HCT116 (cell line): ENCODE results near the gene FRZB. TPM values are rescaled to one million over a fixed set of nuclear protein-coding genes. Genes with fewer than 3 reads are reported as not detected.

Source experiments
- ATAC-seq: fragments of 200-7000 bp; cut with Tn5 transposase; 2 replicates; pipeline ENCODE4 v1.9.1; 2020; ENCODE audit warnings: mild to moderate bottlenecking, moderate library complexity
- BruUV-seq: library from RNA; stranded (reverse); fragments of 400-500 nt; replicated peaks from 2 replicates; lab custom pipeline; 2021; lab: Mats Ljungman, UMichigan
- CTCF ChIA-PET: fragments of 300-600 bp; sonication (Branson Sonifier 250); formaldehyde crosslinking; loops from one replicate; lab custom pipeline; 2021; ENCODE audit warnings: antibody characterized with exemption; lab: Charles Lee
- POLR2A ChIA-PET: fragments of 300-600, 350-600 bp; sonication (Branson Sonifier 250); formaldehyde crosslinking; loops from one replicate; lab custom pipeline; 2021; ENCODE audit warnings: antibody characterized with exemption; lab: Charles Lee
- RAD21 ChIA-PET, 2 experiments: fragments of 300-600 bp; sonication (Branson Sonifier 250); formaldehyde crosslinking; loops; one replicate each; lab custom pipeline; 2023; ENCODE audit warnings: low total read pairs in 2 of 2; ENCODE audit not compliant: uncharacterized antibody in 2 of 2, unreplicated experiment in 2 of 2, low non-redundant PET in 1 of 2; lab: Charles Lee
- DNase-seq: peaks from one replicate; pipeline ENCODE4 v3.0.0-alpha.2; 2010; ENCODE audit warnings: low read depth, low spot score
- H2AFZ ChIP-seq: fragments of 200-600 bp; shearing (Covaris generic), sonication (generic); 2 replicates; pipeline ENCODE4 v1.6.1; 2017; ENCODE audit warnings: low read depth, mixed run types, mixed read lengths, antibody characterized with exemption, low read length; ENCODE audit not compliant: poor library complexity, severe bottlenecking
- H3K27ac ChIP-seq: 2 replicates; pipeline ENCODE4 v1.5.1; 2012; ENCODE audit warnings: low read depth, low read length
- H3K27me3 ChIP-seq: fragments of 200-600 bp; sonication (generic); 2 replicates; pipeline ENCODE4 v1.6.1; 2016; ENCODE audit warnings: mixed run types, low read length, mixed read lengths; ENCODE audit not compliant: insufficient read depth
- H3K36me3 ChIP-seq, 2 experiments: fragments of 200-500 bp in 1 of 2; fragments of 200-600 bp in 1 of 2; sonication (Bioruptor generic) in 1 of 2; sonication (generic) in 1 of 2; 2 replicates each; pipeline versions ENCODE4 v1.5.1 to v1.6.1; 2014 to 2016; ENCODE audit warnings: low read length in 2 of 2, inconsistent platforms in 1 of 2, mixed read lengths in 1 of 2, mixed run types in 1 of 2; ENCODE audit not compliant: insufficient read depth in 2 of 2, control insufficient read depth in 1 of 2
- H3K4me1 ChIP-seq, 2 experiments: fragments of 200-600 bp in 1 of 2; sonication (generic) in 1 of 2; 2 replicates each; pipeline versions ENCODE4 v1.5.1 to v1.6.1; 2012 to 2017; ENCODE audit warnings: low read length in 2 of 2, inconsistent platforms in 1 of 2, mild to moderate bottlenecking in 1 of 2, mixed read lengths in 1 of 2, mixed run types in 1 of 2, moderate library complexity in 1 of 2; ENCODE audit not compliant: insufficient read depth in 2 of 2, control insufficient read depth in 1 of 2
- H3K4me2 ChIP-seq: fragments of 200-600 bp; sonication (generic); 2 replicates; pipeline ENCODE4 v1.6.1; 2017; ENCODE audit warnings: mixed run types, low read length, mixed read lengths
- H3K4me3 ChIP-seq, 2 experiments: fragments of 200-600 bp in 1 of 2; sonication (generic) in 1 of 2; replicated peaks in 1 of 2; 2 replicates each; pipeline ENCODE4 v1.5.1; 2011 to 2016; ENCODE audit warnings: low read length in 2 of 2, control low read depth in 1 of 2, low read depth in 1 of 2, mild to moderate bottlenecking in 1 of 2, mixed read lengths in 1 of 2, mixed run types in 1 of 2
- H3K79me2 ChIP-seq: fragments of 200-600 bp; sonication (generic); 2 replicates; pipeline ENCODE4 v1.6.1; 2017; ENCODE audit warnings: mild to moderate bottlenecking, mixed run types, low read length, moderate library complexity, mixed read lengths; ENCODE audit not compliant: insufficient read depth
- H3K9ac ChIP-seq: fragments of 200-600 bp; sonication (generic); 2 replicates; pipeline ENCODE4 v1.6.1; 2016; ENCODE audit warnings: low read length, mixed read lengths
- H3K9me2 ChIP-seq: fragments of 200-600 bp; sonication (generic), shearing (Covaris generic); 2 replicates; pipeline ENCODE4 v1.6.1; 2017; ENCODE audit warnings: mixed run types, mild to moderate bottlenecking, moderate library complexity; ENCODE audit not compliant: insufficient read depth
- H3K9me3 ChIP-seq, 2 experiments: fragments of 200-500 bp in 1 of 2; fragments of 200-600 bp in 1 of 2; sonication (Bioruptor generic) in 1 of 2; sonication (generic) in 1 of 2; 2 replicates each; pipeline ENCODE4 v1.6.1; 2014 to 2017; ENCODE audit warnings: low read length in 2 of 2, mixed read lengths in 2 of 2, inconsistent platforms in 1 of 2, low read depth in 1 of 2, mild to moderate bottlenecking in 1 of 2, mixed run types in 1 of 2, moderate library complexity in 1 of 2; ENCODE audit not compliant: control insufficient read depth in 1 of 2, insufficient read depth in 1 of 2
- H4K20me1 ChIP-seq: fragments of 200-600 bp; sonication (generic), shearing (Covaris generic); 2 replicates; pipeline ENCODE4 v1.6.1; 2017; ENCODE audit warnings: mixed run types, mild to moderate bottlenecking, moderate library complexity; ENCODE audit not compliant: insufficient read depth
- ATF3 ChIP-seq: IDR thresholded peaks from 2 replicates; pipeline ENCODE4 v1.6.1; 2012
- CBX3 ChIP-seq: IDR thresholded peaks from 2 replicates; pipeline ENCODE4 v1.6.1; 2012; ENCODE audit warnings: low read depth
- CEBPB ChIP-seq: IDR thresholded peaks from 2 replicates; pipeline ENCODE4 v1.6.1; 2012; ENCODE audit warnings: low read depth
- EGR1 ChIP-seq: IDR thresholded peaks from 2 replicates; pipeline ENCODE4 v1.6.1; 2012; ENCODE audit warnings: low read depth
- EZH2 ChIP-seq: fragments of 200-600 bp; sonication (generic); IDR thresholded peaks from 2 replicates; pipeline ENCODE4 v1.6.1; 2017; ENCODE audit warnings: antibody characterized with exemption, mixed run types
- EZH2phosphoT487 ChIP-seq: fragments of 200-600 bp; IDR thresholded peaks from 2 replicates; pipeline ENCODE4 v1.6.1; 2018; ENCODE audit warnings: antibody characterized with exemption, borderline replicate concordance
- FOSL1 ChIP-seq: IDR thresholded peaks from 2 replicates; pipeline ENCODE4 v1.6.1; 2012; ENCODE audit warnings: low read depth
- MAX ChIP-seq: IDR thresholded peaks from 2 replicates; pipeline ENCODE4 v1.6.1; 2012
- RAD21 ChIP-seq: IDR thresholded peaks from 2 replicates; pipeline ENCODE4 v1.6.1; 2012; ENCODE audit warnings: low read depth, mild to moderate bottlenecking
- REST ChIP-seq: IDR thresholded peaks from 2 replicates; pipeline ENCODE4 v1.6.1; 2012; ENCODE audit warnings: low read depth
- SIN3A ChIP-seq: IDR thresholded peaks from 2 replicates; pipeline ENCODE4 v1.6.1; 2012; ENCODE audit warnings: low read depth
- SP1 ChIP-seq: IDR thresholded peaks from 2 replicates; pipeline ENCODE4 v1.6.1; 2012; ENCODE audit warnings: low read depth
- SRF ChIP-seq: IDR thresholded peaks from 2 replicates; pipeline ENCODE4 v1.6.1; 2012; ENCODE audit warnings: low read depth
- YY1 ChIP-seq: IDR thresholded peaks from 2 replicates; pipeline ENCODE4 v1.6.1; 2011; ENCODE audit warnings: low read length, low read depth, moderate library complexity, mild to moderate bottlenecking; ENCODE audit not compliant: insufficient replicate concordance; ENCODE audit errors: extremely low read depth
- ZFX ChIP-seq: fragments of 450-650 bp; IDR thresholded peaks from 2 replicates; pipeline ENCODE4 v1.6.1; 2017
- ZNF274 ChIP-seq: fragments of 200-500 bp; sonication (Bioruptor generic); IDR thresholded peaks from 2 replicates; pipeline ENCODE4 v1.6.1; 2014; ENCODE audit warnings: mild to moderate bottlenecking, low read depth, low read length, inconsistent platforms
- intact Hi-C: fragments of 100-400 bp; cut with micrococcal nuclease; formaldehyde crosslinking; loops from 2 replicates; pipeline ENCODE4 v1.10.0; 2022
- total RNA-seq: library from RNA; stranded (reverse); gene quantifications from one replicate; pipeline ENCODE4 v1.2.1, GENCODE V29; 2021; ENCODE audit not compliant: unreplicated experiment
- TF ChIP-seq, protein P1 (sequence below): IDR thresholded peaks from 2 replicates; pipeline ENCODE4 v1.6.1; 2011; ENCODE audit warnings: mild to moderate bottlenecking, low read length, moderate library complexity; ENCODE audit not compliant: insufficient replicate concordance; ENCODE audit errors: extremely low read depth
- TF ChIP-seq, protein P2 (sequence below), 3 experiments: fragments of 200-600 bp in 1 of 3; sonication (generic) in 1 of 3; IDR thresholded peaks in 2 of 3; conservative IDR thresholded peaks in 1 of 3; 2 replicates each; pipeline ENCODE4 v1.5.1; 2012 to 2017; ENCODE audit warnings: low read depth in 2 of 3, low read length in 2 of 3, antibody characterized with exemption in 1 of 3, borderline replicate concordance in 1 of 3, control low read depth in 1 of 3, mild to moderate bottlenecking in 1 of 3, mixed read lengths in 1 of 3, mixed run types in 1 of 3, moderate library complexity in 1 of 3; ENCODE audit not compliant: insufficient read depth in 1 of 3

The FRZB gene
- total RNA-seq, 1 experiment from 2014 or later, result 0.49 TPM

GRCh38 chr2:182804128-182804527, 62.3 kb downstream of the FRZB start:
- no TSS peak for BruUV-seq
- ChIA-PET POLR2A (no interaction called here), RAD21 (no interaction called here)

More at GRCh38 chr2:182804128-182804527, 62.3 kb downstream of the FRZB start:
- no peak overlapping the region for H3K27ac ChIP-seq
- H3K27me3 ChIP-seq, result no peaks in the 10 kb centered on the region
- H3K36me3 ChIP-seq, result no peaks in the 10 kb centered on the region
- H3K9ac ChIP-seq, result no peak overlapping the region
- intact Hi-C loops, result no loop called here
- H3K4me2 ChIP-seq, result no peak overlapping the region
- no peaks in the 10 kb centered on the region for H3K4me1 ChIP-seq
- CTCF ChIA-PET, result no interaction called here
- TF ChIP-seq ATF3, result no peak
- TF ChIP-seq SIN3A, result no peak
- no peak for TF ChIP-seq SP1
- no peak for TF ChIP-seq ZFX
- TF ChIP-seq CBX3, result no peak
- TF ChIP-seq, protein P1, sequence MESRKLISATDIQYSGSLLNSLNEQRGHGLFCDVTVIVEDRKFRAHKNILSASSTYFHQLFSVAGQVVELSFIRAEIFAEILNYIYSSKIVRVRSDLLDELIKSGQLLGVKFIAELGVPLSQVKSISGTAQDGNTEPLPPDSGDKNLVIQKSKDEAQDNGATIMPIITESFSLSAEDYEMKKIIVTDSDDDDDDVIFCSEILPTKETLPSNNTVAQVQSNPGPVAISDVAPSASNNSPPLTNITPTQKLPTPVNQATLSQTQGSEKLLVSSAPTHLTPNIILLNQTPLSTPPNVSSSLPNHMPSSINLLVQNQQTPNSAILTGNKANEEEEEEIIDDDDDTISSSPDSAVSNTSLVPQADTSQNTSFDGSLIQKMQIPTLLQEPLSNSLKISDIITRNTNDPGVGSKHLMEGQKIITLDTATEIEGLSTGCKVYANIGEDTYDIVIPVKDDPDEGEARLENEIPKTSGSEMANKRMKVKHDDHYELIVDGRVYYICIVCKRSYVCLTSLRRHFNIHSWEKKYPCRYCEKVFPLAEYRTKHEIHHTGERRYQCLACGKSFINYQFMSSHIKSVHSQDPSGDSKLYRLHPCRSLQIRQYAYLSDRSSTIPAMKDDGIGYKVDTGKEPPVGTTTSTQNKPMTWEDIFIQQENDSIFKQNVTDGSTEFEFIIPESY, result no peak
- TF ChIP-seq MAX, result no peak
- TF ChIP-seq FOSL1, result no peak
- TF ChIP-seq, protein P2, sequence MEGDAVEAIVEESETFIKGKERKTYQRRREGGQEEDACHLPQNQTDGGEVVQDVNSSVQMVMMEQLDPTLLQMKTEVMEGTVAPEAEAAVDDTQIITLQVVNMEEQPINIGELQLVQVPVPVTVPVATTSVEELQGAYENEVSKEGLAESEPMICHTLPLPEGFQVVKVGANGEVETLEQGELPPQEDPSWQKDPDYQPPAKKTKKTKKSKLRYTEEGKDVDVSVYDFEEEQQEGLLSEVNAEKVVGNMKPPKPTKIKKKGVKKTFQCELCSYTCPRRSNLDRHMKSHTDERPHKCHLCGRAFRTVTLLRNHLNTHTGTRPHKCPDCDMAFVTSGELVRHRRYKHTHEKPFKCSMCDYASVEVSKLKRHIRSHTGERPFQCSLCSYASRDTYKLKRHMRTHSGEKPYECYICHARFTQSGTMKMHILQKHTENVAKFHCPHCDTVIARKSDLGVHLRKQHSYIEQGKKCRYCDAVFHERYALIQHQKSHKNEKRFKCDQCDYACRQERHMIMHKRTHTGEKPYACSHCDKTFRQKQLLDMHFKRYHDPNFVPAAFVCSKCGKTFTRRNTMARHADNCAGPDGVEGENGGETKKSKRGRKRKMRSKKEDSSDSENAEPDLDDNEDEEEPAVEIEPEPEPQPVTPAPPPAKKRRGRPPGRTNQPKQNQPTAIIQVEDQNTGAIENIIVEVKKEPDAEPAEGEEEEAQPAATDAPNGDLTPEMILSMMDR (IDR thresholded peaks at IDR 0.05 in 2 of 3, conservative IDR thresholded peaks at IDR 0.05 in 1 of 3; ENCODE audit: borderline replicate concordance in 1 of 3, insufficient read depth in 1 of 3, low read depth in 2 of 3, low read length in 2 of 3), result no peak
- TF ChIP-seq RAD21, result no peak
- TF ChIP-seq YY1, result no peak
- TF ChIP-seq EGR1, result no peak
- TF ChIP-seq EZH2, result no peak
- no peak for TF ChIP-seq SRF
- no peak for TF ChIP-seq CEBPB
- no peak for TF ChIP-seq REST
- TF ChIP-seq ZNF274, result no peak
- TF ChIP-seq EZH2phosphoT487, result no peak
- H4K20me1 ChIP-seq, result no peaks in the 10 kb centered on the region
- no peak overlapping the region for H3K4me3 ChIP-seq
- no peaks in the 10 kb centered on the region for H3K9me3 ChIP-seq
- no peak overlapping the region for H2AFZ ChIP-seq
- ATAC-seq (no peak), DNase-seq (no peak)
- H3K79me2 ChIP-seq, result no peaks in the 10 kb centered on the region
- H3K9me2 ChIP-seq, result no peaks in the 10 kb centered on the region
